Measurements from ENCODE around the gene ABHD18.
"Not testable (repeated sequence)": the region's sequence is repeated elsewhere in the genome, so short reads cannot be mapped to it uniquely, and the experiment has no call there.

The ABHD18 gene

DNA sequence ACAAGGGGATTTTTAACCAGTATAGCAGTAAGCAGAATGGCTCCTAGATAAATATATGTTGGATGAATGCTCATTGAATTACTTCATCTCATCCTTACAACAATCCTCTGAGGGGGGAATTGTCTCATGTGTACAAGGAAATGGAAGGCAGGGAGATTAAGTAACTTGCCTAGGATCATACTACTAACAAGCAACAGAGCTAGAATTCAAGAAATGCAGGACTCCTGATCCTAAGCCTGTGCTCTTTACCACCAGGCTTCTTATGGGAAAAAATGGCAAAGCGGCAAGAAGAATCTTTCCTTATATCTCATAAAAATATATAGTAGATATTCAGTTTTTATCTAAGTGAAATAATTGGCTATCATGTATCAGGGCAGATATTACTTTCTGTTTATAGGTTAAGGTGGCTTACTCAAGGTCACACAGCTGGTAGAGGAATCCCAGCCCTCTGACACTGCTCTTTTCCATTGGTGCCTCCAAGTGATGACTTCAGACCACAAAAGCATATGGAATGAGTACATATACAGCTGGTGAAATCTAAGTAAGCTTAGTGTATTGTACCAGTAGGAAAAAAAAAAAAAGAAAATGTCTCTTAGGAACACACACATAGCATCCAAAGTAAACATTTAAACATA lies 2.1 kb downstream of the ABHD18 start:
- ATAC-seq (replicated peaks), result no peak
- Mint-ChIP-seq H3K27ac (no peak overlapping the region), H3K9me3 (no peaks in the 10 kb centered on the region), H3K4me3 (peak overlapping the region in 1 of 2 donors; percentile 30), H3K4me1 (peaks cover 10 to 28% of the 10 kb centered on the region in 2 donors), H3K36me3 (peaks cover 5 to 9% of the 10 kb centered on the region in 2 donors), H3K27me3 (no peaks in the 10 kb centered on the region)
- no peak for DNase-seq

DNA sequence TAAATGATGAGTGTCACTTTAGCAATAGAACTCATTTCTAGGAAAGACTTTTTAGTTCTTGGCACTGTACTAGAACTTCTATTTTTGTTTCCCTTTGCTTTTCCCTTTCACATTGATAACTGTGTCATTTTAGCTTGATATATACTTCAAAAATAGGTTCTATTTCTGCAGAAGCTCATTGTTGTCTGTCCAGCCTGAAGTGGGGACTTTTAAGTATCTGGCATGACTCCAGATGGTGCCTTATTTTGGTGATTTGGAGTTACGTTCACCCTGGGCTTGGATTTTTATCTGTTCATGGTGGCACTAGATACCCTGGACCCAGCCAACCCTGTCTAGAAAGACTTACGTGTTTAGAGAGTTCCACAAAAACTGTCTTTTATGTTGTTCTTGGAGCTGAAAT lies 3.4 kb downstream of the ABHD18 start:
- H3K4me3 Mint-ChIP-seq, result no peak overlapping the region
- no peaks in the 10 kb centered on the region for H3K9me3 Mint-ChIP-seq
- DNase-seq (no peak), ATAC-seq (replicated peaks) (no peak)
- H3K27me3 Mint-ChIP-seq, result no peaks in the 10 kb centered on the region
- H3K4me1 Mint-ChIP-seq, result peaks cover 3 to 21% of the 10 kb centered on the region in 2 donors
- peak overlapping the region; percentile 42 for H3K27ac Mint-ChIP-seq
- H3K36me3 Mint-ChIP-seq, result peaks cover 2 to 6% of the 10 kb centered on the region in 2 donors

DNA sequence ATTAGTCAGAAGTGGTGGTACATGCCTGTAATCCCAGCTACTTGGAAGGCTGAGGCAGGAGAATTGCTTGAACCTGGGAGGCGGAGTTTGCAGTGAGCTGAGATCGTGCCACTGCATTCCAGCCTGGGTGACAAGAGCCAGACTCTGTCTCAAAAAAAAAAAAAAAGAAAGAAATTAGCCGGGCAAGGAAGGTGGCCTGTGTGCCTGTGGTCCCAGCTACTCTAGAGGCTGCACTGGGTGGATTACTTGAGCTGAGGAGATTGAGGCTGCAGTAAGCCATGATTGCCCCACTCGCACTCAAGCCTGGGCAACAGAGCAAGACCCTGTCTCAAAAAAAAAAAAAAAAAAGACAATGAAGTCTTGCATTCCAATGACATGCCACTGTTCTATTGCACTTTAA lies 5.7 kb downstream of the ABHD18 start:
- not testable (repeated sequence) for DNase-seq; H3K27me3 Mint-ChIP-seq; H3K4me3 Mint-ChIP-seq; H3K27ac Mint-ChIP-seq; ATAC-seq (replicated peaks); H3K9me3 Mint-ChIP-seq
- peaks cover 5 to 21% of the 10 kb centered on the region in 2 donors for H3K4me1 Mint-ChIP-seq
- peaks cover 7 to 19% of the 10 kb centered on the region in 2 donors for H3K36me3 Mint-ChIP-seq

DNA sequence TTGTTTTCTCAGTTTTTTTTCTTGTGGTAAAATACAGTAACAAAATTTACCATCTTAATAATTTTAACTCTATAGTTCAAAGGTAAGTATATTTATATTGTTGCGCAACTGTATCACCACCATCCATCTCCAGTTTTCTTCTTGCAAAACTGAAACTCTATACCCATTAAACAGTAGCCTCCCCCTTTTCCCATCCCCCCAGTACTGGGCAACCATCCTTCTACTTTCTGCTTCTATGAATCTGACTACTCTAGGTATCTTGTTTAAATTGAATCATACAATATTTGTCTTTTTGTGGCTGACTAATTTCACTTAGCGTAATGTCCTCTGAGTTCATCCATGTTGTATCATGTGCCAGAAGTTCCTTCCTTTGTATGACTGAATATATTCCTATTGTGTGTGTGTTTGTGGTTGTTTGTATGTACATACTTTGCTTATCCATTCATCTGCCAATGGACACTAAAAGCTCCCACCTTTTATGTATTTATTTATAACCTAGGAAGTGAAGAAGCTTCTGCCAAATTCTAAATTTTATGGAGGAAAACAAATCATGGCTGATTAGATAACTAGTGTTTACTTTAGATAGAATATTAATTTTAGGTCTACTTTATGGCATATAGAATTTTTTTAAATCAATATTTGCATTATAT lies 10.0 kb downstream of the ABHD18 start:
- ATAC-seq (replicated peaks) (no peak), DNase-seq (no peak)
- H3K9me3 Mint-ChIP-seq, result no peaks in the 10 kb centered on the region
- H3K27me3 Mint-ChIP-seq, result no peaks in the 10 kb centered on the region
- peaks cover 15 to 23% of the 10 kb centered on the region in 2 donors for H3K36me3 Mint-ChIP-seq
- H3K4me1 Mint-ChIP-seq, result peaks cover 2 to 10% of the 10 kb centered on the region in 2 donors
- H3K4me3 Mint-ChIP-seq, result no peak overlapping the region
- no peak overlapping the region for H3K27ac Mint-ChIP-seq

DNA sequence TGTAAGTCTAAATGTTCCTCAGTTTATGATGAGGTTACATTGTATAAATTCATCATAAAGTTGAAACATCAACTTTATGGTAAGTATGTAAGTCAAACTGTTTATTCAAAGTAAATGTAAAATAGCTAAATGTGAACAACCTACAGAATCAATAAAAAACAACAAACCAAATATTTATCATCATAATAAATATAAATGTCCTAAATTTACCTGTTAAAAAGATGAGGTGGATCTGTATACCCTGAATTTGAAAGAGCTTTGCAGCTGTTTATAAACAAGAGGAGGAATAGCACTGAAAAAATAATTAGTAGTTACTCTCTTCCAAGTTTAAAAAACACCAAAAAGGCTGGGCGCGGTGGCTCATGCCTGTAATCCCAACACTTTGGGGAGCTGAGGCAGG lies 13.7 kb downstream of the ABHD18 start:
- peaks cover 11 to 16% of the 10 kb centered on the region in 2 donors for H3K36me3 Mint-ChIP-seq
- no peaks in the 10 kb centered on the region for H3K27me3 Mint-ChIP-seq
- H3K4me1 Mint-ChIP-seq, result peaks cover 4 to 5% of the 10 kb centered on the region in 2 donors

DNA sequence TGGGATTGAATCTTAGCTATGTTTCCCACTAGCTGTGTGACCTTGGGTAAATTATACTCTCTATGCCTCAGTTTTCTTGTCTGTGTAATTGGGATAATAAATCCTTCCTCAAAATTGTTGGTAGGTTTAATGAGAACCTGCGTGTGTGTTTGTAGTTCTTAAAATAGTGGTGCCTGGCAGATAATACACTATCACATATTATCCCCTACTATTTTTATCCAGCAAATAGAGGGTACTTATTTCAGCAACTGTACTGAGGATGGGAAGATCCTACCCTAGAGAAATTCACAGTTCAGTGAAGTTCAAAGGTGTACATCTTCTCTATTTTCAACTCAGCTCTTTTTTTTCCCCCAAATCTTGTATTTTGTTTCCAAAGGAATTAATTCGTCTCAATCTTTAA lies 17.2 kb downstream of the ABHD18 start:
- Mint-ChIP-seq H3K4me1 (peaks cover 0 to 2% of the 10 kb centered on the region in 2 donors), H3K9me3 (no peaks in the 10 kb centered on the region), H3K4me3 (no peak overlapping the region), H3K27ac (no peak overlapping the region), H3K27me3 (no peaks in the 10 kb centered on the region), H3K36me3 (peaks cover 18% of the 10 kb centered on the region in 2 donors)
- ATAC-seq (replicated peaks), result no peak
- no peak for DNase-seq

More for the DNA sequence above, 13.7 kb downstream of the ABHD18 start:
- no peak overlapping the region for H3K27ac Mint-ChIP-seq
- ATAC-seq (replicated peaks) (no peak), DNase-seq (no peak)
- H3K4me3 Mint-ChIP-seq, result no peak overlapping the region
- H3K9me3 Mint-ChIP-seq, result no peaks in the 10 kb centered on the region

DNA sequence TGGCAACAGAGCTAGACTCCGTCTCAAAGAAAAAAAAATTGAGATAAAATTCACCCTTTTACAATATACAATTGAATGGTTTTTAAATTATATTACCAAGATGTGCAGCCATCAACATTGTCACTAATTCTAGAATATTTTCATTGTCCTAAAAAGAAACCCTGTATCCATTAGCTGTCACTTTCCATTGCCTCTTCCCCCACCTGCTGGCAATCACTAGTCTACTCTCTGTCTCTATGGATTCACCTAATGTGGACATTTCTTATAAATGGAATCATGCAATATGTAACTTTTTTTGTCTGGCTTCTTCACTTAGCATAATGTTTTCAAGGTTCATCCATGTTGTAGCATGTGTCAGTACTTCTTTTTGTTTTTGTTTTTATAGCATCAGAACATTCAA lies 20.8 kb downstream of the ABHD18 start:
- H3K27me3 Mint-ChIP-seq, result no peaks in the 10 kb centered on the region
- DNase-seq (no peak), ATAC-seq (replicated peaks) (no peak)
- H3K27ac Mint-ChIP-seq, result no peak overlapping the region
- peaks cover 13 to 23% of the 10 kb centered on the region in 2 donors for H3K36me3 Mint-ChIP-seq
- peaks cover 0 to 3% of the 10 kb centered on the region in 2 donors for H3K4me1 Mint-ChIP-seq
- H3K4me3 Mint-ChIP-seq, result no peak overlapping the region
- no peaks in the 10 kb centered on the region for H3K9me3 Mint-ChIP-seq

DNA sequence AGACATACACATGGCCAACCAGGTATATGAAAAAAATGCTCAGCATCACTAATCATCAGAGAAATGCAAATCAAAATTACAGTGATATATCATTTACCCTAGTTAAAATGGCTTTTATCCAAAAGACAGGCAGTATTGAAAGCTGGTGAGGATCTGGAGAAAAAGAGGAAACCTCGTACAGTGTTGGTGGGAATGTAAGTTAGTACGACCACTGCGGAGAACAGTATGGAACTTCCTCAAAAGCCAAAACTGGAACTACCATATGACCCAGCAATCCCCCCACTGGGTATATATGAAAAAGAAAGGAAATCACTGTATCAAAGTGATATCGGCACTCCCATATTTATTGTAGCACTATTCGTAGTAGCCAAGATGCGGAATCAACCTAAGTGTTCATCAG lies 23.4 kb downstream of the ABHD18 start:
- Mint-ChIP-seq H3K9me3 (no peaks in the 10 kb centered on the region), H3K27ac (no peak overlapping the region), H3K27me3 (no peaks in the 10 kb centered on the region)

DNA sequence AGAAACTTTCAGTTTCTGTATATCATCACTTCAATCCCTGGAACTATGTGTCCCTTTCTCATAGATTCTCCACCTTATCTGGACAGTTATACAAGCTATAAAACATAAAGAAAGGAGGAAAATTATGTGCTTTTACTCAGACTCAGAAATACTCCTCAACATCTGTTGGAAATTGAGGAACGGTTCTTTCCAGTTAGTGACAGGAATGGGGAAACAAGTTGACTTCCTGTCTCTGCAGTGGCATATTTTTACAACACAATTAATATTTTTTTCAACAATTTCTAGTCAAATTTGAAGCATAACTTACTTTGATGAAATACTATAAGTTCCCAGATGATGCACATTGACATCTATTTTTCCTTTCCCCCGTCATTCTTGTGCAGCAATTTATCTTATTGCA lies 27.9 kb downstream of the ABHD18 start:
- ATAC-seq (replicated peaks), result no peak
- Mint-ChIP-seq H3K4me3 (no peak overlapping the region), H3K27me3 (no peaks in the 10 kb centered on the region), H3K27ac (no peak overlapping the region), H3K36me3 (peaks cover 13 to 28% of the 10 kb centered on the region in 2 donors), H3K9me3 (peaks cover 0 to 4% of the 10 kb centered on the region in 2 donors), H3K4me1 (peaks cover 4 to 17% of the 10 kb centered on the region in 2 donors)
- DNase-seq, result no peak

More for the DNA sequence above, 23.4 kb downstream of the ABHD18 start:
- no peak for DNase-seq
- peaks cover 0 to 3% of the 10 kb centered on the region in 2 donors for H3K4me1 Mint-ChIP-seq
- no peak overlapping the region for H3K4me3 Mint-ChIP-seq
- no peak for ATAC-seq (replicated peaks)
- H3K36me3 Mint-ChIP-seq, result peaks cover 14 to 24% of the 10 kb centered on the region in 2 donors

DNA sequence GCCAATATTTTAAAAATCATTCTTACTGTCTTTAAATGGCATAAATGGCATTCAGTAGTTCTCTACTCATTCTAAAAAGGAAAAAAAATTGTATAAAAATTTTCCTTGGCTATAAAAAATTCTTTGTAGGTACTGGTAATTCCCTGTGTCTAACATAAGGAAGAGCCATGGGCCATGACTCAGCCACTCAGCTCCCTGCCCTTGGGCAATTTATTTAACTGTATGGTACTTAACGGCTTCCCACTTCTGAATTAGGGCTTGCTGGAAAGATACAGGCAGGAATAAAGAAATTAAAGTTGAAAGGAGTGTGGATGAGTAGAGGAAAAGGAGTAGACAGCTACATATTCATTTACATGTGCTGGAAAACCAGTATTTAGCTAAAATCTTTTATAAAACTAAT lies 30.6 kb downstream of the ABHD18 start:
- ATAC-seq (replicated peaks), result no peak
- no peak overlapping the region for H3K27ac Mint-ChIP-seq
- peaks cover 23 to 43% of the 10 kb centered on the region in 2 donors for H3K36me3 Mint-ChIP-seq
- H3K4me1 Mint-ChIP-seq, result peaks cover 7 to 23% of the 10 kb centered on the region in 2 donors
- no peak for DNase-seq
- H3K9me3 Mint-ChIP-seq, result peaks cover 7 to 13% of the 10 kb centered on the region in 2 donors
- no peaks in the 10 kb centered on the region for H3K27me3 Mint-ChIP-seq
- no peak overlapping the region for H3K4me3 Mint-ChIP-seq

DNA sequence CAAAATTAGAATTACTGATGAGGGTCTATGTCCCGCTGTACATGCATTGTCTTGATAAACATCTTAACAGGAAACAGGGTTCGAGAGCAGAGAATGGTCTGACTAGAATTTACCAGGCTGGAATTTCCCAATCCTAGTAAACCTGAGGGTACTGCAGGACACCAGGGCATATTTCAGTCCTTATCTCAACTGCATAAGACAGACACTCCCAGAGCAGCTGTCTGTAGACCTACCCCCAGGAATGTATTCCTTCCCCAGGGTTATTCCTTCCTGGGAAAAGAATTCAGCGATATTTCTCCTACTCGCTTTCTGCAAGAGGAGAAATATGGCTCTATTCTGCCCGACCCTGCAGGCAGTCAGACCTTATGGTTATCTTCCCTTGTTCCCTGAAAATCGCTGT lies 31.3 kb downstream of the ABHD18 start:
- peaks cover 9 to 28% of the 10 kb centered on the region in 2 donors for H3K4me1 Mint-ChIP-seq
- peaks cover 7 to 13% of the 10 kb centered on the region in 2 donors for H3K9me3 Mint-ChIP-seq
- H3K4me3 Mint-ChIP-seq; ATAC-seq (replicated peaks); H3K27ac Mint-ChIP-seq; DNase-seq; H3K27me3 Mint-ChIP-seq: not testable (repeated sequence)
- peaks cover 27 to 48% of the 10 kb centered on the region in 2 donors for H3K36me3 Mint-ChIP-seq

DNA sequence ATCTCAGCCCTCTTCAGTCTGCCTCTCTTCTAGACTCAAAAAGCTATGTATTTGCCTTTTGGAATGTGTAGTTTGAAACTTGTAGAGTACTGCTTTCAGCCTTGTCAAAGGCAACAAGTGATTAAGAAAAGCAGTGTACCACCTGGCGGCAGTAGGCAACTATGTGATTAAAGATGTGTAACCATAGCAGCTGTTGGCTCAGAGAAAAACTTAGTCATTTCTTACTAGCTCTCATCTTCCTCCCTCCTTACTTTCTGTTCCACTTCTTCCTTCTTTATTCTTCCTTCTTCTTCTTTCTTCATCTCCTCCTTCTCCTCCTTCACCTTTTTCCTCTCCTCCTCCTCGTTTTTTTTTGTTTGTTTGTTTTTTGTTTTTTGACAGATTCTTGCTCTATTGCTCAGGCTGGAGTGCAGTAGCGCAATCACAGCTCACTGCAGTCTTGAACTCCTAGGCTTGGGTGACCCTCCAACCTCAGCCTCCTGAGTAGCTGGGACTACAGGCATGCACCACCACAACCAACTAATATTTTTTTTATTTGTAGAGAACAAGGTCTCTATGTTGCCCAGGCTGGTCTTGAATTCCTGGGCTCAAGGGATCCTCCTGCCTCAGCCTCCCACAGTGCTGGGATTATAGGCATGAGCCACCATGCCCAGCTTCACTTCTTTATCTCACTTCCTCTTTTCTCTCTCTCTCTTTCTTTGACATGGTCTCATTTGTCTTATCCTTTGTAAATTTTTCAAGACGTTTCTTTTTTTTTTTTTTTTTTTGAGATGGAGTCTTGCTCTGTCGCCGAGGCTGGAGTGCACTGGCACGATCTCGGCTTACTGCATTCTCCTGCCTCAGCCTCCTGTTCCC lies 32.6 kb downstream of the ABHD18 start:
- H3K4me1 Mint-ChIP-seq, result peaks cover 8 to 28% of the 10 kb centered on the region in 2 donors
- no peak overlapping the region for H3K4me3 Mint-ChIP-seq
- DNase-seq (peak; percentile 35), ATAC-seq (replicated peaks) (peak; percentile 96 to 97)
- peaks cover 7 to 13% of the 10 kb centered on the region in 2 donors for H3K9me3 Mint-ChIP-seq
- H3K27me3 Mint-ChIP-seq, result no peaks in the 10 kb centered on the region
- H3K36me3 Mint-ChIP-seq, result peaks cover 34 to 58% of the 10 kb centered on the region in 2 donors
- H3K27ac Mint-ChIP-seq, result peak overlapping the region; percentile 91

DNA sequence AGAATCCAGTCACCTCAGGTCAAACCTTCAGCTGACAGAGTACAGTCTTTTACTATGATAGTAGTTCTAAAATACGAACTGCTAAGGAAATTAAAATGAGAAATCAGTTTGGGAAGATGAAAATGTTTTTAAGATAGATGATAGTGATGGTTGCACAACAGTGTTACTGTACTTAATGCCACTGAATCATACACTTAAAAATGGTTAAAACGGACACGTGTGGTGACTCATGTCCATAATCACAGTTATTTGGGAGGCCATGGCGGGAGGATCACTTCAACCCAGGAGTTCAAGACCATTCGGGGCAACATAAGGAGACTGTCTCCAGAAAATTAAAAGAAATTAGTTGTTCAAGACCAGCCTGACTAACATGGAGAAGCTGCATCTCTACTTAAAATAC lies 41.4 kb downstream of the ABHD18 start:
- ATAC-seq (replicated peaks) (no peak), DNase-seq (no peak)
- no peak overlapping the region for H3K27ac Mint-ChIP-seq
- H3K9me3 Mint-ChIP-seq, result no peaks in the 10 kb centered on the region
- peaks cover 29 to 34% of the 10 kb centered on the region in 2 donors for H3K36me3 Mint-ChIP-seq
- H3K4me1 Mint-ChIP-seq, result no peaks in the 10 kb centered on the region
- H3K27me3 Mint-ChIP-seq, result no peaks in the 10 kb centered on the region
- no peak overlapping the region for H3K4me3 Mint-ChIP-seq

DNA sequence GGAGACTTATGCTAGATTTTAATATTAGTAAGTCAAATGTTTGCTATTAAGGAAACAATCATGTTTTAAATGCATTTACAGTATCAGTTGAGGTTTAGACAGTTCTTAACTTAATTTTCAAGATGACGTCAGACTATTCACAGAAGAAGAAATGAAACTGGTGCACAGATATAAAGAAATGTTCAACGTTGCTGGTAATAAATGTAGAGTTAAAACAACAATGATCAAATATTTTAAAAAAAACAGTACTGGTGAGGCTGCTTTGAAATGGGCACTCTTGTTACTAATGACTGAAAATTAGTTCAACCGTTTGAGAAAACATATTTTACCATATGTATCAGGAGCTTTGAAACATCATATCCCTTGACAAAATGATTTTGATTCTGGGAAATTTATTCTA lies 44.2 kb downstream of the ABHD18 start:
- H3K27me3 Mint-ChIP-seq, result no peaks in the 10 kb centered on the region
- H3K27ac Mint-ChIP-seq, result no peak overlapping the region
- DNase-seq, result no peak
- H3K36me3 Mint-ChIP-seq, result peaks cover 31 to 36% of the 10 kb centered on the region in 2 donors
- H3K4me1 Mint-ChIP-seq, result no peaks in the 10 kb centered on the region
- H3K4me3 Mint-ChIP-seq, result no peak overlapping the region
- H3K9me3 Mint-ChIP-seq, result no peaks in the 10 kb centered on the region
- no peak for ATAC-seq (replicated peaks)
